Mucosa of descending colon (tissue), 3 donors: ENCODE measurements around the gene ASTN2. TPM values are rescaled to one million over a fixed set of nuclear protein-coding genes. Genes with fewer than 3 reads are reported as not detected.

Experiments used
- ATAC-seq: fragments of 200-7000 bp; cut with Tn5 transposase; one replicate; pipeline ENCODE4 v1.9.1; 2020; ENCODE audit warnings: mild to moderate bottlenecking, moderate library complexity
- DNase-seq, 3 donors: peaks; one replicate each; pipeline ENCODE4 v3.0.0-alpha.2; 2020
- H3K36me3 ChIP-seq: fragments of 200-600 bp; one replicate; pipeline ENCODE4 v1.8.0; 2021; ENCODE audit warnings: low read depth, mild to moderate bottlenecking
- H3K4me1 ChIP-seq: fragments of 200-600 bp; one replicate; pipeline ENCODE4 v1.8.0; 2021; ENCODE audit warnings: low read depth, mild to moderate bottlenecking
- H3K4me3 ChIP-seq: fragments of 200-600 bp; one replicate; pipeline ENCODE4 v1.8.0; 2021; ENCODE audit warnings: mild to moderate bottlenecking
- H3K9me3 ChIP-seq: fragments of 200-600 bp; one replicate; pipeline ENCODE4 v1.8.0; 2021; ENCODE audit warnings: mild to moderate bottlenecking
- intact Hi-C, 2 donors: fragments of 100-400 bp; cut with DNase I in 1 of 2; cut with micrococcal nuclease in 1 of 2; formaldehyde crosslinking; loops; one replicate each; pipeline versions ENCODE4 v1.11.0 to v1.11.1; 2022; cut with DNase I, micrococcal nuclease
- total RNA-seq, 3 donors: library from RNA; stranded (reverse); fragmentation: NEBNext Ultra II Directional in 2 of 3; extraction: Animal tissue kit (Norgen Biotek cat#: 25700) in 2 of 3; gene quantifications; one replicate each; pipeline versions ENCODE4 v1.2.1 to v1.2.4, GENCODE V29; 2021 to 2023
- TF ChIP-seq, protein P1 (sequence below): fragments of 200-600 bp; IDR thresholded peaks from one replicate; pipeline ENCODE4 v1.8.0; 2022; ENCODE audit warnings: antibody characterized with exemption, mild to moderate bottlenecking
- donor health status: DM: no; HTN: no; CAD: no; lungs with moderate emphysema.
- donor health status: DM: no; HTN: no; CAD: no.
- donor health status: DM: no; HTN: yes; CAD: no.

ASTN2 gene
- total RNA-seq, 3 donors from 2014 or later: 3.5 to 6.1 (median 5.4) TPM

DNA sequence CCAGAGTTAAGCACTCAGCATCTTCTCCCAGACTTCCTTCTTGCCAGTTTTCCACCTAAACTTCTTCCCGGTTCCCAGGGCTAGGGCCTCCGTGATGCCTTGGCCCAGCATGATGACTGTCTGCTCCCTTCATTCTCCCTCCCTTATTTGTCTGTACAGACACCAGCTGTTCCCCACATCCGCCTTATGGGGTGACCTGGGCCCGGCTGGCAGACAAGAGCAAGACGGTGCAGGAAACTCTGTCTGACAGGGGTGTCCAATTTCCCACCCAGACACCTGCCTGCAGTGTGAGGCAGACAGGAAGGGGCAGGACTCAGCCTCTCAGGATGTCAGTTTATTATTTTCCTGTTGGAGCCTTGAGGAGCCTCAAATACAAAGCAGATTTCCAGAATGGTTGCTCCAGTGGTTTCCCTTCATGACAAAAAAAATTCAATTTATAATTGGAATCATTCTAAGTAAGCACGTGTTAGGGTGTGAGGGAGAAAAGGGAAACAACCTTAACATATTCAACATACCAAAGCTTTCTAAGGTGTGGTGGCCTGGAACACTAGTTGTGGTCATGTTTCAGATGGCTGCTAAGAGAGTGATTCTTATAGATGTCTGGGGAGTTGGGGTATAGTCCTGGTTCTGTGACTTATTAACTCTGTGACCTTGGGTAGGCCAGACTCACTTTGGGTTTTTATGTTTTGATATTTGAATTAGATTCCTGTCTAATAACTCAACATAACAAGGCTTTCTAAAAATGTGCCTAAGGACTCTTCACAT, 1026.7 kb downstream of the ASTN2 start:
- H3K9me3 ChIP-seq: no peaks in the 10 kb centered on the region
- intact Hi-C loops: no loop called here
- TF ChIP-seq, protein P1, sequence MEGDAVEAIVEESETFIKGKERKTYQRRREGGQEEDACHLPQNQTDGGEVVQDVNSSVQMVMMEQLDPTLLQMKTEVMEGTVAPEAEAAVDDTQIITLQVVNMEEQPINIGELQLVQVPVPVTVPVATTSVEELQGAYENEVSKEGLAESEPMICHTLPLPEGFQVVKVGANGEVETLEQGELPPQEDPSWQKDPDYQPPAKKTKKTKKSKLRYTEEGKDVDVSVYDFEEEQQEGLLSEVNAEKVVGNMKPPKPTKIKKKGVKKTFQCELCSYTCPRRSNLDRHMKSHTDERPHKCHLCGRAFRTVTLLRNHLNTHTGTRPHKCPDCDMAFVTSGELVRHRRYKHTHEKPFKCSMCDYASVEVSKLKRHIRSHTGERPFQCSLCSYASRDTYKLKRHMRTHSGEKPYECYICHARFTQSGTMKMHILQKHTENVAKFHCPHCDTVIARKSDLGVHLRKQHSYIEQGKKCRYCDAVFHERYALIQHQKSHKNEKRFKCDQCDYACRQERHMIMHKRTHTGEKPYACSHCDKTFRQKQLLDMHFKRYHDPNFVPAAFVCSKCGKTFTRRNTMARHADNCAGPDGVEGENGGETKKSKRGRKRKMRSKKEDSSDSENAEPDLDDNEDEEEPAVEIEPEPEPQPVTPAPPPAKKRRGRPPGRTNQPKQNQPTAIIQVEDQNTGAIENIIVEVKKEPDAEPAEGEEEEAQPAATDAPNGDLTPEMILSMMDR: no peak
- ATAC-seq: no peak
- no peak for DNase-seq
- H3K4me3 ChIP-seq: no peak overlapping the region
- H3K4me1 ChIP-seq: no peaks in the 10 kb centered on the region
- H3K36me3 ChIP-seq: no peaks in the 10 kb centered on the region

DNA sequence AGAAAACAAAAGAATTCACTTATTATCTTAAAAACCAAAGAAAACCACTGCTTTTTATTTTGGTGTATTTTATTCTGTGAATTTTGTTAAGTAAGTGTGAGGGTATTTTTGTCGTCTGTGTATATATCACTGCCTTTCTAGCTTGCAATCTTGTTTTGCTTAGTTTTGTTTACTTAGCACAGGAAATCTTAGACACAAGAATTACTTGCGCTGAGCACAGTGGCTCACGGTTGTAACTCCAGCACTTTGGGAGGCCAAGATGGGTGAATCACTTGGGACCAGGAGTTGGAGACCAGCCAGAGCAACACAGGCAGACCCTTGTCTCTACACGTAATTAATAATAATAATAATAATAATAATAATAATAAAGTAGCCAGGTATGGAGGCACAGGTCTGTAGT, 1030.9 kb downstream of the ASTN2 start:
- ATAC-seq (no peak), DNase-seq (no peak)
- Histone ChIP-seq H3K9me3 (no peaks in the 10 kb centered on the region), H3K4me1 (no peaks in the 10 kb centered on the region), H3K36me3 (no peaks in the 10 kb centered on the region), H3K4me3 (no peak overlapping the region)
- intact Hi-C loops: no loop called here
- TF ChIP-seq, protein P1: no peak

DNA sequence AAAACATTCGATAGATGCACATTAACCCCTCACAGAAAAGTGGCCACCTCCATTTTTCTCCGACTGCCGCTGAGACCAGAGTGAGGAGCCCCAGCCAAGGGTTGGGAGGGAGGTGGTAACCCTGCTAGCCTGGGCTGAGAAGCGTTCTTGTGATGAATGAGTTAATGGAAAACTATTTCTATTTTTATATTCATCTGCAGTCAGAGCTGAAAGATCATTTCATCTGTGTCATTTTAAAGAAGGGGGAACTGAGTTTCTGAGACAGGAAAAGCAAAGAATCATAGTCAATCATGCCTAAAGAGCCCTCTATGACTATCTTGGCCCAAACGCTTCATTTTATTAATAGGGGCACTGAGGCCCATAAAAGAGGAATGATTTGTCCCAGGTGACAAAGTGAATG, 1031.7 kb downstream of the ASTN2 start:
- H3K4me3 ChIP-seq: no peak overlapping the region
- H3K9me3 ChIP-seq: no peaks in the 10 kb centered on the region
- ATAC-seq (no peak), DNase-seq (no peak)
- H3K4me1 ChIP-seq: no peaks in the 10 kb centered on the region
- intact Hi-C loops: no loop called here
- H3K36me3 ChIP-seq: no peaks in the 10 kb centered on the region
- TF ChIP-seq, protein P1: no peak

DNA sequence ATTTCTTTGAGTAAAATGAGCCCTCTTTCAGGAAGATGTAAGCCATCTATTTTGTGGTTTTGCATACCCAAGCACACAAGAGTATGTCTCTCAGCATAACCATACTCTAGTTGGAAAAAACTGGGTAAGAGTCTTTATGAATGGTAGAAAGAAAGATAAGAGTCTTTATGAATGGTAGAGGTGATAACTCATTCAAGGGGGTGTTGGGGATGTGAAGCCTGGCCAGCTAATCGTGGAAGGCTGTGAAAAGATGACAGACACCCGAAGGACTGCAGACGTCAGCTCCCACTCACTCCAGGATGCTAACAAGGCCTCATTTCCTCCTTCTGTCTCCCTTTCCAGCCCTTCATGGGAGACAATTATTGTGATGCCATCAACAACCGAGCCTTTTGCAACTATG, 1032.8 kb downstream of the ASTN2 start:
- H3K9me3 ChIP-seq: no peaks in the 10 kb centered on the region
- DNase-seq (no peak), ATAC-seq (no peak)
- H3K36me3 ChIP-seq: no peaks in the 10 kb centered on the region
- intact Hi-C loops: no loop called here
- H3K4me3 ChIP-seq: no peak overlapping the region
- TF ChIP-seq, protein P1: no peak
- no peaks in the 10 kb centered on the region for H3K4me1 ChIP-seq

DNA sequence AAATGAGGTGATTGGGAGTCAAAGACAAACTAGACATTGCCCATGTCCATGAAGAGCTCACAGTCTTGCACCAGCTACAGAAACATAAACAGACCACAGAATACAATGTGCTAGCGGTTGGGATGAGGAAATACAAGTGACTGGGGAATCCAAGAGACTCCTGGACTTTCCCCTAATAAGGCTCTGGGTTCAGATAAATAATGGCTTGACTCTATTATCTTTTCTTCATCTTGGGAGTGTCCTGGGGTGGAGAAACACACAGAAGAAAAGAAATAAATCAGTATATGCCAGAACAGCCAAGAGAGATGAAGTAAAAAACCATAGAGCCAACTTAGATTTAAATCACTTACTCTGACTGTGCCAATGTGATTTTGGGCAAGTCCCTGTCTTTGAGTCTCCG, 1033.5 kb downstream of the ASTN2 start:
- H3K9me3 ChIP-seq: no peaks in the 10 kb centered on the region
- H3K36me3 ChIP-seq: no peaks in the 10 kb centered on the region
- no peak for ATAC-seq
- no peak overlapping the region for H3K4me3 ChIP-seq
- DNase-seq: no peak
- intact Hi-C loops: no loop called here
- TF ChIP-seq, protein P1: no peak
- H3K4me1 ChIP-seq: no peaks in the 10 kb centered on the region
